Measurements from ENCODE around the gene NPC2.

Gene NPC2

GRCh38 chr14:74505831-74506230, 12.7 kb upstream of the NPC2 start:
- H3K27ac ChIP-seq = no peak overlapping the region

GRCh38 chr14:74504874-74505720, 12.0 kb upstream of the NPC2 start:
- no peak overlapping the region for H3K27ac ChIP-seq
- no peak for TF ChIP-seq CTCF (conservative IDR thresholded peaks at IDR 0.05)

More at GRCh38 chr14:74505831-74506230, 12.7 kb upstream of the NPC2 start:
- TF ChIP-seq CTCF (conservative IDR thresholded peaks at IDR 0.05) = no peak

DNA sequence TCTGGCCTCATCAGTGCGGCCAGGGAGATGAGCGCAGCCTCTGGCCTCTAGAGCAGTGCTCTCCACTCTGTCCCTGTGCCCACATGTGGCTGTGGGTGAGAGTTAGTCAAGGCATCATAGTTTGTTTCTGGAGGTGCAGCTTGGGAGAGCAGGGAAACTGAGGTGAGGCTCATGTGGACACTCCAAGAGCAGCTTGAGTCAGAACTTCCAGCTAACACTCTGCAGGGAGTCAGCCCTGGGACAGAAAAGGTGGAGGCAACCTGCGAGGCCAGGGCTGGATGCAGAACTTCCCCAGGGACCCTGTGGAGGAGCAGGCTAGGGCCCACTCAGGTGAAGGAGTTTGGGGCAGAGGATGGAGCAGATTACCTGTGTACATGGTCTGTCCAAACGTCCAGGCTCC, 11.3 kb upstream of the NPC2 start:
- H3K27ac ChIP-seq = no peak overlapping the region

DNA sequence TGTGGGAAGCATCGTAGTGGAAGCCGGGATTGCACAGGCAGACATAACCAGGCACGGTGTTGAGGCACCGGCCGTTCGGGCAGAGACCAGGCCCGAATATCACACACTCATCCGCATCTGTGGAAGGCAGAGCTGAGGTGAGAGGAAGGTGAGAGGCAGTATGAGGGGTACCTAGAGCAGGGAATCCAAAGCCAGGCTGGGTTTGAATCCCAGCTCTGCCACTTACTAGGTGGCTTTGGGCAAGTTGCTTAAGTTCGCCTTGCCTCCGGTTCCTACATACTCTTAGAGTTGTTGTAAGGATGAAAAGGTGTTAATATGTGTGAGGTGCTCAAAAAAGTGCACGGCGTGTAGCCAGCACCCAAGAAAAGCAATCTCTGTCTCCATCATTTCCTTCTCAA, 10.8 kb upstream of the NPC2 start:
- H3K27ac ChIP-seq = no peak overlapping the region
- TF ChIP-seq CTCF (conservative IDR thresholded peaks at IDR 0.05) = no peak

More for the DNA sequence above, 11.3 kb upstream of the NPC2 start:
- no peak for TF ChIP-seq CTCF (conservative IDR thresholded peaks at IDR 0.05)

- no peak overlapping the region for H3K27ac ChIP-seq
- no peak for TF ChIP-seq CTCF (conservative IDR thresholded peaks at IDR 0.05)
Observed at GRCh38 chr14:74503291-74503937, 10.3 kb upstream of the NPC2 start.

DNA sequence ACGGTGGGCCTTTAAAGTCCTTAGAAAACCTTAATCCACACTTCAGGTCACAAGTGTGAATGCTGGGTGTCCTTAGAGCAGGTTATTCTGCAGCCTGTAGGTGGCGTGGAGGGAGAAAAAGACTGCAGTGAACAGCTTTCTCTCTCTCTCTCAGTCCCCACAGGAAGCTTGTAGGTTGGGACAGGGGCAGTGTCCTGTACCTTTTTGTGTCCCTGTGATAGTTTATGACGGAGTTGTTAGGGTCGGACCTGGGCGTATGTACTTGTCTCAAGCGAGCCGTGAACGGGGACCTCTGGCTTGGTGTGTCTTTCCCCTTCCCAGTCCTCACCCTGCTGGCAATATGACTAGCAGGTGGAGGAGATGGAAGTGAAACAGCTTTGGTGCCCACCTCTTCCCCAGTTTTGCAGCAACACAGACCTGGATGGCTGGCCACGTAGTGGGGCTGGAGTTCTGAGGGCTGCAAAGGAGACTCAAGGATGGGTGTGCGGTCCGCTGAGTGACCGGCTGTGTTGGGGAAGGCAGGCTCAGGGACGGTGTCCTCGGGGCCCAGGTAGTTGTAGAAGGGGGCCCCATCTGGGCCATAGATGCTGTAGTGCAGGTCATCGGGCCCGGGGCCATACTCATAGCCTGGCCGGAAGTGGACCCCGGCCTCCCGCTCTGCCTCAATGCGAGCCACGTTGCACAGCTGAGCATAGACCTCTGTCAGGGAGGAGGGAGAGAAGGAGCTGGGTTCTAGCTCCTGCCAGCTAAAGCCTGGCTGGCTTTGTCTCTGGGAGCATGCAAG, 9.3 kb upstream of the NPC2 start:
- TF ChIP-seq CTCF (conservative IDR thresholded peaks at IDR 0.05) = peak; percentile 80
- no peak overlapping the region for H3K27ac ChIP-seq

GRCh38 chr14:74501691-74502090, 8.6 kb upstream of the NPC2 start:
- TF ChIP-seq CTCF (conservative IDR thresholded peaks at IDR 0.05) = no peak
- no peak overlapping the region for H3K27ac ChIP-seq
